ENCODE data around the gene CCR5AS.
"Not testable (repeated sequence)": the region's sequence is repeated elsewhere in the genome, so short reads cannot be mapped to it uniquely, and the experiment has no call there.

CCR5AS gene

GRCh38 chr3:46405301-46406019, 1.4 kb downstream of the CCR5AS start:
- Histone ChIP-seq H3K4me2 (ENCODE audit: low read length) (no peak overlapping the region), H3K36me3 (ENCODE audit: insufficient read depth, low read length) (no peaks in the 10 kb centered on the region), H3K4me3 (ENCODE audit: low read length) (no peak overlapping the region), H2AFZ (ENCODE audit: low read depth, low read length) (no peak overlapping the region), H3F3A (ENCODE audit: insufficient read depth, low read length, poor library complexity, severe bottlenecking) (no peaks in the 10 kb centered on the region), H3K9me2 (ENCODE audit: insufficient read depth, low read length) (no peaks in the 10 kb centered on the region), H3K27me3 (ENCODE audit: insufficient read depth, low read depth, low read length) (no peaks in the 10 kb centered on the region), H3K9me3 (ENCODE audit: low read length) (no peaks in the 10 kb centered on the region), H3K9ac (ENCODE audit: low read length) (no peak overlapping the region), H3K27ac (ENCODE audit: low read length) (no peak overlapping the region), H4K20me1 (ENCODE audit: insufficient read depth) (no peaks in the 10 kb centered on the region), H3K79me2 (replicated peaks; ENCODE audit: insufficient read depth, low read length) (no peaks in the 10 kb centered on the region)
- TF ChIP-seq RAD21 (conservative IDR thresholded peaks at IDR 0.05) (no peak), TAF1 (IDR thresholded peaks at IDR 0.05; ENCODE audit: low read depth) (no peak), EZH2 (IDR thresholded peaks at IDR 0.05; ENCODE audit: borderline replicate concordance, insufficient read depth, low read length, poor library complexity, severe bottlenecking) (no peak), MXI1 (conservative IDR thresholded peaks at IDR 0.05; ENCODE audit: poor library complexity, severe bottlenecking) (no peak), POLR2AphosphoS5 (IDR thresholded peaks at IDR 0.05) (no peak), REST (IDR thresholded peaks at IDR 0.05; ENCODE audit: borderline replicate concordance) (no peak), SMC3 (conservative IDR thresholded peaks at IDR 0.05; ENCODE audit: poor library complexity) (no peak), EP300 (conservative IDR thresholded peaks at IDR 0.05; ENCODE audit: poor library complexity, severe bottlenecking) (no peak), CTCF (IDR thresholded peaks at IDR 0.05; ENCODE audit: poor library complexity, severe bottlenecking) (no peak)

- H2AFZ ChIP-seq (ENCODE audit: low read depth, low read length); H3K9ac ChIP-seq (ENCODE audit: low read length); H3K4me3 ChIP-seq (ENCODE audit: low read length); H3K27me3 ChIP-seq (ENCODE audit: insufficient read depth, low read depth, low read length); H4K20me1 ChIP-seq (ENCODE audit: insufficient read depth); H3F3A ChIP-seq (ENCODE audit: insufficient read depth, low read length, poor library complexity, severe bottlenecking); H3K4me2 ChIP-seq (ENCODE audit: low read length); H3K9me3 ChIP-seq (ENCODE audit: low read length); H3K36me3 ChIP-seq (ENCODE audit: insufficient read depth, low read length); H3K79me2 ChIP-seq (replicated peaks; ENCODE audit: insufficient read depth, low read length); H3K27ac ChIP-seq (ENCODE audit: low read length); H3K9me2 ChIP-seq (ENCODE audit: insufficient read depth, low read length): not testable (repeated sequence)
These were observed 4.0 kb downstream of the CCR5AS start for GRCh38 chr3:46402902-46403301.
